ENCODE data around the gene TRAT1.
A peak's percentile ranks its signal among the peaks of the same experiment; 100 is the strongest.

TRAT1 gene

GRCh38 chr3:108861401-108861800 is 38.8 kb downstream of the TRAT1 start:
- peaks cover 12% of the 10 kb centered on the region for H3K4me1 ChIP-seq (ENCODE audit: control insufficient read depth, insufficient read depth, low read length, unreplicated experiment)
- no peak overlapping the region for H2AFZ ChIP-seq (ENCODE audit: low read length, unreplicated experiment)
- no peak overlapping the region for H3K27ac ChIP-seq (ENCODE audit: low read depth, low read length)
- H3K27me3 ChIP-seq (ENCODE audit: insufficient read depth, low read length): peaks cover 23% of the 10 kb centered on the region
- no peak overlapping the region for H3K4me3 ChIP-seq (ENCODE audit: low read depth, low read length)
- H3K79me2 ChIP-seq (ENCODE audit: control insufficient read depth, insufficient read depth, low read length, unreplicated experiment): no peaks in the 10 kb centered on the region
- no peaks in the 10 kb centered on the region for H3K36me3 ChIP-seq (ENCODE audit: insufficient read depth, low read length)

- Histone ChIP-seq H3K4me3 (ENCODE audit: low read depth, low read length) (no peak overlapping the region), H3K27ac (ENCODE audit: low read depth, low read length) (peak overlapping the region; percentile 58), H3K4me1 (ENCODE audit: control insufficient read depth, insufficient read depth, low read length, unreplicated experiment) (peaks cover 12% of the 10 kb centered on the region), H2AFZ (ENCODE audit: low read length, unreplicated experiment) (no peak overlapping the region), H3K36me3 (ENCODE audit: insufficient read depth, low read length) (no peaks in the 10 kb centered on the region), H3K79me2 (ENCODE audit: control insufficient read depth, insufficient read depth, low read length, unreplicated experiment) (no peaks in the 10 kb centered on the region), H3K27me3 (ENCODE audit: insufficient read depth, low read length) (peaks cover 8% of the 10 kb centered on the region; the same call in 1 of the 2 replicates)
These were observed 40.5 kb downstream of the TRAT1 start for GRCh38 chr3:108862865-108863798.

GRCh38 chr3:108863799-108864135 is 41.2 kb downstream of the TRAT1 start:
- no peaks in the 10 kb centered on the region for H3K79me2 ChIP-seq (ENCODE audit: control insufficient read depth, insufficient read depth, low read length, unreplicated experiment)
- no peak overlapping the region for H3K4me3 ChIP-seq (ENCODE audit: low read depth, low read length)
- no peak overlapping the region for H2AFZ ChIP-seq (ENCODE audit: low read length, unreplicated experiment)
- no peaks in the 10 kb centered on the region for H3K36me3 ChIP-seq (ENCODE audit: insufficient read depth, low read length)
- no peak overlapping the region for H3K27ac ChIP-seq (ENCODE audit: low read depth, low read length)
- peaks cover 12% of the 10 kb centered on the region for H3K4me1 ChIP-seq (ENCODE audit: control insufficient read depth, insufficient read depth, low read length, unreplicated experiment)
- H3K27me3 ChIP-seq (ENCODE audit: insufficient read depth, low read length): peaks cover 6% of the 10 kb centered on the region; the same call in 1 of the 2 replicates

DNA sequence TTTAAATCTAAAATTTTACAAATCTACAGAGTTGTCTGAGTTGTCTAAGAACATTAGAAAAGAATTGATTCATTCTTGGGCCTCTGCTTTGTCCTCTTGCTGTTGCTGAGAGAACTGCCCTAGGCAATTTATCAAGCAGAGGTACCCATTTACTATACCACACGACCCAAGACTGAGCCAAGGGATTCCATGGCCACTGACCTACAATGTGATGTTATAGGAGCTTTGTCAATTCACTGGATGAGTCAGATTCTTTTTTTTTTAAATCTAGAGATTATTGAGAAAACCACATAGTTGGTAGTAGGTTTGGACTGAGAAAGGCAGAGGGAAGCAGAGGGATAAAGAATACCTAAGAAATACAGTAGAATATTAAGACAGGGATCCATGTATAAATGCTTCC is 55.3 kb downstream of the TRAT1 start:
- Histone ChIP-seq H3K4me1 (ENCODE audit: control insufficient read depth, insufficient read depth, low read length, unreplicated experiment) (no peaks in the 10 kb centered on the region), H3K36me3 (ENCODE audit: insufficient read depth, low read length) (no peaks in the 10 kb centered on the region), H3K27ac (ENCODE audit: low read depth, low read length) (no peak overlapping the region), H3K27me3 (ENCODE audit: insufficient read depth, low read length) (peaks cover 22% of the 10 kb centered on the region), H2AFZ (ENCODE audit: low read length, unreplicated experiment) (no peak overlapping the region), H3K4me3 (ENCODE audit: low read depth, low read length) (no peak overlapping the region), H3K79me2 (ENCODE audit: control insufficient read depth, insufficient read depth, low read length, unreplicated experiment) (no peaks in the 10 kb centered on the region)

- Histone ChIP-seq H2AFZ (ENCODE audit: low read length, unreplicated experiment) (no peak overlapping the region), H3K79me2 (ENCODE audit: control insufficient read depth, insufficient read depth, low read length, unreplicated experiment) (no peaks in the 10 kb centered on the region), H3K27ac (ENCODE audit: low read depth, low read length) (no peak overlapping the region), H3K27me3 (ENCODE audit: insufficient read depth, low read length) (peaks cover 15% of the 10 kb centered on the region; the same call in 1 of the 2 replicates), H3K36me3 (ENCODE audit: insufficient read depth, low read length) (no peaks in the 10 kb centered on the region), H3K4me1 (ENCODE audit: control insufficient read depth, insufficient read depth, low read length, unreplicated experiment) (no peaks in the 10 kb centered on the region), H3K4me3 (ENCODE audit: low read depth, low read length) (no peak overlapping the region)
These were observed 57.3 kb downstream of the TRAT1 start for GRCh38 chr3:108879915-108880314.

DNA sequence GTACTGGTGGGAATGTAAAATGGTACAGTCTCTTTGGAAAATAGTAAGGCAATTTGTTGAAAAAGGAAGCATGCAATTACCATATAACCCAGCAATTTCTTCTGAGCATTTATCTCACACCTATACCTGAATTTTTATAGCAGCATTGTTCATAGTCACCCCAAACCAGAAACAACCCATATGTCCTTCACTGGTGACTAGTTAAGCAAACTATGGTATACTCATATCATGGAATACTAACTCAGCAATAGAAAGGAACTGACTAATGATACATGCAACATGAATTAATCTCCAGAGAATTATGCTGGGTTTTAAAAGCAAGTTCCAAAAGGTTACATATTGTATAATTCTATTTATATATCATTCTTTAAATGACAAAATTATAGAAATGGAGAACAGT is 60.2 kb downstream of the TRAT1 start:
- Histone ChIP-seq H2AFZ (ENCODE audit: low read length, unreplicated experiment) (no peak overlapping the region), H3K36me3 (ENCODE audit: insufficient read depth, low read length) (no peaks in the 10 kb centered on the region), H3K27ac (ENCODE audit: low read depth, low read length) (no peak overlapping the region), H3K4me3 (ENCODE audit: low read depth, low read length) (no peak overlapping the region), H3K4me1 (ENCODE audit: control insufficient read depth, insufficient read depth, low read length, unreplicated experiment) (no peaks in the 10 kb centered on the region), H3K27me3 (ENCODE audit: insufficient read depth, low read length) (no peaks in the 10 kb centered on the region), H3K79me2 (ENCODE audit: control insufficient read depth, insufficient read depth, low read length, unreplicated experiment) (no peaks in the 10 kb centered on the region)

DNA sequence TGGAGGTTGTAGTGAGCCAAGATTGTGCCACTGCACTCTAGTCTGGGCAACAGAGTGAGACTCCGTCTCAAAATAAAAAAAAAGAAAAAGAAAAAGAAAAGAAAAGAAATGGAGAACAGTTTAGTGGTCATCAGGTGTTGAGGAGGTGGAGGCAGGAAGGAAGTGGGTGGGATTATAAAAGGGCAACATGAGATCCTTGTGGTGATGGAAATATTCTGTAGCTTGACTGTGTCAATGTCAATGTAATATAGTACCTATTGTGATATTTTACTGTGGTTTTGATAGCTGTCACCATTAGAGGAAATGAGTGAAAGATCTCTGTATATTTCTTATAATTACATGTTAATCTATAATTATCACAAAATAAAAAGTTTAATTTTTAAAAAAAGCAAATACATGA is 60.8 kb downstream of the TRAT1 start:
- Histone ChIP-seq H3K4me3 (ENCODE audit: low read depth, low read length) (no peak overlapping the region), H3K79me2 (ENCODE audit: control insufficient read depth, insufficient read depth, low read length, unreplicated experiment) (no peaks in the 10 kb centered on the region)

DNA sequence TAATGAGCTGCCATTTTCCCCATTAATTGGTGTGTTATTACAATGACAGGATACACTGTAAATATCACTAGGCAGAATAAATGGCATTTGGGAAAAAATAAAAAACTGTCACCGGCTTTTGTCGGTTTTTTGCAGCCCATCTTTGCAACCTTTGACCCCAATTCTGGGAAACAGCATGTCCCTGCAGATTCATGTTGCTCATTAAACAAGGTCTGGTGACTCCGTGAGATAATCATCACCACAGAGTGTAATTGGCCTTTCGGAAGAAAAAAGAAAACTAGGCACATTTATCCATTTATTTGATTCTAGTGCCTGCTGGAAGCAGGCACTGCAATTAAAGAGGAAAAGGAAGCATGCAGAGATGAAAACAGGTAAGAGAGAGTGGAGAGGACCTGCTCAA is 64.5 kb downstream of the TRAT1 start:
- Histone ChIP-seq H3K79me2 (ENCODE audit: control insufficient read depth, insufficient read depth, low read length, unreplicated experiment) (no peaks in the 10 kb centered on the region), H3K36me3 (ENCODE audit: insufficient read depth, low read length) (no peaks in the 10 kb centered on the region), H3K4me3 (ENCODE audit: low read depth, low read length) (no peak overlapping the region), H2AFZ (ENCODE audit: low read length, unreplicated experiment) (no peak overlapping the region), H3K4me1 (ENCODE audit: control insufficient read depth, insufficient read depth, low read length, unreplicated experiment) (no peaks in the 10 kb centered on the region), H3K27ac (ENCODE audit: low read depth, low read length) (no peak overlapping the region), H3K27me3 (ENCODE audit: insufficient read depth, low read length) (peaks cover 11% of the 10 kb centered on the region)

More for the DNA sequence above, 60.8 kb downstream of the TRAT1 start:
- no peaks in the 10 kb centered on the region for H3K36me3 ChIP-seq (ENCODE audit: insufficient read depth, low read length)
- H3K27me3 ChIP-seq (ENCODE audit: insufficient read depth, low read length): no peaks in the 10 kb centered on the region
- no peaks in the 10 kb centered on the region for H3K4me1 ChIP-seq (ENCODE audit: control insufficient read depth, insufficient read depth, low read length, unreplicated experiment)
- H3K27ac ChIP-seq (ENCODE audit: low read depth, low read length): no peak overlapping the region
- H2AFZ ChIP-seq (ENCODE audit: low read length, unreplicated experiment): no peak overlapping the region

DNA sequence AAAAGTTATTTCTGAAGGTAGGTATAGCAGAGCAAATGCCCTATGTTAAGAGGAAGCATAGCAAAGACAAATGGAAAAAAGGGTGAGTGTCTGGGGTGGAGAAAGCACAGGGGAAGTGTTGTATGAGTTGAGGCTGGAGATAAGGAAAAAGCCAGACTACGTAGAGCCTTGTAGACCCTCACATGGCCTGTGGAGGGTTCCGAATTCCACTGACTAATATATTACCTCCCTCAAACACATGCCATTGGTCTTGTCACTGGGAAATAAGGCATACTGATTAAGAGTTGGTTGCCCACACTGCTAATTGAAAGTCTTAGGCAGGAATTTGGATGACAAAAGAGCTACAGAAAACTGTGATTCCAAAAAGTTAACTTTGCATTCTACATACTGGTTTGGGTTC is 65.2 kb downstream of the TRAT1 start:
- Histone ChIP-seq H3K36me3 (ENCODE audit: insufficient read depth, low read length) (no peaks in the 10 kb centered on the region), H3K4me1 (ENCODE audit: control insufficient read depth, insufficient read depth, low read length, unreplicated experiment) (no peaks in the 10 kb centered on the region), H2AFZ (ENCODE audit: low read length, unreplicated experiment) (no peak overlapping the region), H3K27ac (ENCODE audit: low read depth, low read length) (no peak overlapping the region), H3K4me3 (ENCODE audit: low read depth, low read length) (no peak overlapping the region), H3K79me2 (ENCODE audit: control insufficient read depth, insufficient read depth, low read length, unreplicated experiment) (no peaks in the 10 kb centered on the region), H3K27me3 (ENCODE audit: insufficient read depth, low read length) (peaks cover 16% of the 10 kb centered on the region)

DNA sequence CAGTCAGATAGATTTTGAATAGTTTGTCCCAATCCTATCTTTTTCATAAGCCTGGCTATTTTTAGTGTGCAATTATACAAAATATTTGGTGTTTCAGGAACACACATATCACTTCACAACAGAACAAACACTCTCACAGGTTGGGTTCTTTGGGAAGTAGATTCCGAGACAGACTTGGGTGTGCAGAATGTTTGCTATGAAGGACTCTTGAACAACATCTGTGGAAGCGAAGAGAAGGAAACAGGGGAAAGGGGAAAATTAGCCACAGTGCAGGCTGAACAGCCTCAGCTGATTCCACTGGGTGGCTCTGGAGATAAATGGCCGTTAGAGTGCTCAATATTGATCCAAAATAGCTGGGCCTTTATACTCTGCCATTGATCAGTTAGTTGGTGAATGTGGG is 69.2 kb downstream of the TRAT1 start:
- no peaks in the 10 kb centered on the region for H3K4me1 ChIP-seq (ENCODE audit: control insufficient read depth, insufficient read depth, low read length, unreplicated experiment)
- no peak overlapping the region for H2AFZ ChIP-seq (ENCODE audit: low read length, unreplicated experiment)
- H3K79me2 ChIP-seq (ENCODE audit: control insufficient read depth, insufficient read depth, low read length, unreplicated experiment): no peaks in the 10 kb centered on the region
- no peak overlapping the region for H3K27ac ChIP-seq (ENCODE audit: low read depth, low read length)
- no peaks in the 10 kb centered on the region for H3K36me3 ChIP-seq (ENCODE audit: insufficient read depth, low read length)
- H3K27me3 ChIP-seq (ENCODE audit: insufficient read depth, low read length): peaks cover 30% of the 10 kb centered on the region
- no peak overlapping the region for H3K4me3 ChIP-seq (ENCODE audit: low read depth, low read length)

GRCh38 chr3:108894981-108895380 is 72.4 kb downstream of the TRAT1 start:
- H3K27ac ChIP-seq (ENCODE audit: low read depth, low read length): no peak overlapping the region
- no peak overlapping the region for H3K4me3 ChIP-seq (ENCODE audit: low read depth, low read length)
- H2AFZ ChIP-seq (ENCODE audit: low read length, unreplicated experiment): no peak overlapping the region
- H3K79me2 ChIP-seq (ENCODE audit: control insufficient read depth, insufficient read depth, low read length, unreplicated experiment): no peaks in the 10 kb centered on the region
- H3K36me3 ChIP-seq (ENCODE audit: insufficient read depth, low read length): no peaks in the 10 kb centered on the region
- peaks cover 49% of the 10 kb centered on the region for H3K27me3 ChIP-seq (ENCODE audit: insufficient read depth, low read length)
- no peaks in the 10 kb centered on the region for H3K4me1 ChIP-seq (ENCODE audit: control insufficient read depth, insufficient read depth, low read length, unreplicated experiment)
